Measurements from ENCODE around the gene ARMH3. TPM values are rescaled to one million over a fixed set of nuclear protein-coding genes. Genes with fewer than 3 reads are reported as not detected.
A peak's percentile ranks its signal among the peaks of the same experiment; 100 is the strongest.
"Not testable (repeated sequence)": the region's sequence is repeated elsewhere in the genome, so short reads cannot be mapped to it uniquely, and the experiment has no call there.

Gene ARMH3
- total RNA-seq, 1 donor, result 13.6 TPM

GRCh38 chr10:101993221-101993620 lies 62.8 kb downstream of the ARMH3 start:
- H3K4me3 ChIP-seq (ENCODE audit: low read depth, low read length), result no peak overlapping the region
- DNase-seq (ENCODE audit: low read depth), result no peak
- TF ChIP-seq, protein P1, sequence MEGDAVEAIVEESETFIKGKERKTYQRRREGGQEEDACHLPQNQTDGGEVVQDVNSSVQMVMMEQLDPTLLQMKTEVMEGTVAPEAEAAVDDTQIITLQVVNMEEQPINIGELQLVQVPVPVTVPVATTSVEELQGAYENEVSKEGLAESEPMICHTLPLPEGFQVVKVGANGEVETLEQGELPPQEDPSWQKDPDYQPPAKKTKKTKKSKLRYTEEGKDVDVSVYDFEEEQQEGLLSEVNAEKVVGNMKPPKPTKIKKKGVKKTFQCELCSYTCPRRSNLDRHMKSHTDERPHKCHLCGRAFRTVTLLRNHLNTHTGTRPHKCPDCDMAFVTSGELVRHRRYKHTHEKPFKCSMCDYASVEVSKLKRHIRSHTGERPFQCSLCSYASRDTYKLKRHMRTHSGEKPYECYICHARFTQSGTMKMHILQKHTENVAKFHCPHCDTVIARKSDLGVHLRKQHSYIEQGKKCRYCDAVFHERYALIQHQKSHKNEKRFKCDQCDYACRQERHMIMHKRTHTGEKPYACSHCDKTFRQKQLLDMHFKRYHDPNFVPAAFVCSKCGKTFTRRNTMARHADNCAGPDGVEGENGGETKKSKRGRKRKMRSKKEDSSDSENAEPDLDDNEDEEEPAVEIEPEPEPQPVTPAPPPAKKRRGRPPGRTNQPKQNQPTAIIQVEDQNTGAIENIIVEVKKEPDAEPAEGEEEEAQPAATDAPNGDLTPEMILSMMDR (IDR thresholded peaks at IDR 0.05; ENCODE audit: insufficient read depth, low read length), result no peak

DNA sequence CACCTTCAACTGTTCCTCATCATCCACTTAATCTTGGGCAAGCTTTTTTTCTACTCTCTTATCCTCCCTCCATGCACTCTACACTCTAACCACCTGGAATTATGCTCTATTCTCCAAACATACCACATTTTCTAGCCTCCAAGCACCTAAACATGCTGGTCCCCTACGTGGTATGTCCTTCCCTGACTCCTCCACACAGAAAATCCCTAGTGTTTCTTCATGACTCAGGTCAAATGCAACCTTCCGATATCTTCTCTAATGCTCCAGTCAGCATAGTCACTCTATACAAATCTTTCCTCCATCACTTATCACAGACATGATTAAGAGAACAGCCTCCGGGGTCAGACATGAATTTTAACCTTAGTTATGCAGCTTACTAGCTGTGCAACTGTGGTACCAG lies 68.8 kb downstream of the ARMH3 start:
- H3K4me3 ChIP-seq (ENCODE audit: low read depth, low read length), result no peak overlapping the region
- DNase-seq (ENCODE audit: low read depth), result no peak
- TF ChIP-seq, protein P1 (IDR thresholded peaks at IDR 0.05; ENCODE audit: insufficient read depth, low read length), result no peak

DNA sequence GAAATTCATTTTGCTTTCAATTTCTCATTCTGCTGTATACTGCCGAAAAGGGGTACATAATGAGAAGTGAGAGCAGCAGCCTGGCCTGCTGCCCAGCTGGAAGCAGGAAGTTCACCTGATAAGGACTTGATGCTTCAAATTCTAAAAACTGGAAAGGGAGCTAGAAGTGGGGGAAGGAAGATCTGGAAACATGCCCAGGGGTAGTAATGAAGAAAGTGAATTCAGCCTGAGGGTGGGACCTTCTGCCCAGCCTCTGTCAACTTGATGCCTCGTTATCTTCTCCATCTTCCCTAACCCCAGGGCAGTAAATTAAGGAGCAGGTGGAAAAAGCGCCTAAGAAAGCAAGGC lies 69.4 kb downstream of the ARMH3 start:
- TF ChIP-seq, protein P1 (IDR thresholded peaks at IDR 0.05; ENCODE audit: insufficient read depth, low read length), result no peak
- H3K4me3 ChIP-seq (ENCODE audit: low read depth, low read length), result no peak overlapping the region
- peak; percentile 48 for DNase-seq (ENCODE audit: low read depth)

- not testable (repeated sequence) for DNase-seq (ENCODE audit: low read depth); H3K4me3 ChIP-seq (ENCODE audit: low read depth, low read length)
Observed at GRCh38 chr10:101980677-101981076, 75.3 kb downstream of the ARMH3 start.

- TF ChIP-seq, protein P1 (IDR thresholded peaks at IDR 0.05; ENCODE audit: insufficient read depth, low read length), result no peak
- no peak overlapping the region for H3K4me3 ChIP-seq (ENCODE audit: low read depth, low read length)
- DNase-seq (ENCODE audit: low read depth), result peak; percentile 23
Observed at GRCh38 chr10:101974091-101974971, 81.6 kb downstream of the ARMH3 start.

- H3K4me3 ChIP-seq (ENCODE audit: low read depth, low read length), result no peak overlapping the region
- TF ChIP-seq, protein P1 (IDR thresholded peaks at IDR 0.05; ENCODE audit: insufficient read depth, low read length), result no peak
- peak; percentile 20 for DNase-seq (ENCODE audit: low read depth)
Observed at GRCh38 chr10:101972761-101973160, 83.2 kb downstream of the ARMH3 start.

- H3K4me3 ChIP-seq (ENCODE audit: low read depth, low read length), result no peak overlapping the region
- TF ChIP-seq, protein P1 (IDR thresholded peaks at IDR 0.05; ENCODE audit: insufficient read depth, low read length), result no peak
- no peak for DNase-seq (ENCODE audit: low read depth)
Observed at GRCh38 chr10:101969412-101969922, 86.5 kb downstream of the ARMH3 start.
